GM23338 (cell line): ENCODE results near the gene ZNF397. TPM values are rescaled to one million over a fixed set of nuclear protein-coding genes. Genes with fewer than 3 reads are reported as not detected.

Source experiments
- ATAC-seq: fragments of 200-7000 bp; cut with Tn5 transposase; 3 replicates; pipeline ENCODE4 v1.9.1; 2020
- DNase-seq: peaks from one replicate; pipeline ENCODE4 v3.0.0-alpha.2; 2015; ENCODE audit warnings: low spot score
- H2AFZ ChIP-seq: fragments of 200-600 bp; sonication (generic); 2 replicates; pipeline ENCODE4 v1.8.0; 2016; ENCODE audit warnings: antibody characterized with exemption, mild to moderate bottlenecking, moderate library complexity
- H3F3A ChIP-seq: fragments of 200-600 bp; sonication (generic); replicated peaks from 2 replicates; pipeline ENCODE4 v1.8.0; 2017; ENCODE audit warnings: antibody characterized with exemption, mixed run types, low read depth
- H3K27ac ChIP-seq: fragments of 200-600 bp; sonication (generic); 2 replicates; pipeline ENCODE4 v1.6.1; 2016; ENCODE audit warnings: low read depth
- H3K27me3 ChIP-seq: fragments of 200-600 bp; sonication (generic); 2 replicates; pipeline ENCODE4 v1.8.0; 2016; ENCODE audit warnings: mild to moderate bottlenecking, mixed run types, moderate library complexity; ENCODE audit not compliant: insufficient read depth
- H3K36me3 ChIP-seq: fragments of 200-600 bp; sonication (generic); 2 replicates; pipeline ENCODE4 v1.8.0; 2016; ENCODE audit warnings: mild to moderate bottlenecking; ENCODE audit not compliant: insufficient read depth
- H3K4me1 ChIP-seq: fragments of 200-600 bp; sonication (generic); 2 replicates; pipeline ENCODE4 v1.8.0; 2016; ENCODE audit warnings: mild to moderate bottlenecking, moderate library complexity; ENCODE audit not compliant: insufficient read depth
- H3K4me2 ChIP-seq: fragments of 200-600 bp; sonication (generic); 2 replicates; pipeline ENCODE4 v1.7.1; 2017; ENCODE audit warnings: mixed run types
- H3K4me3 ChIP-seq: fragments of 200-600 bp; sonication (generic); 2 replicates; pipeline ENCODE4 v1.6.1; 2016; ENCODE audit warnings: mixed run types
- H3K79me2 ChIP-seq: fragments of 200-600 bp; sonication (generic); replicated peaks from 2 replicates; pipeline ENCODE4 v1.8.0; 2017; ENCODE audit warnings: mild to moderate bottlenecking; ENCODE audit not compliant: insufficient read depth
- H3K9me2 ChIP-seq: fragments of 200-600 bp; sonication (generic); 2 replicates; pipeline ENCODE4 v1.8.0; 2017; ENCODE audit not compliant: insufficient read depth
- H4K20me1 ChIP-seq: fragments of 200-600 bp; sonication (generic); replicated peaks from 2 replicates; pipeline ENCODE4 v1.8.0; 2017; ENCODE audit warnings: mild to moderate bottlenecking; ENCODE audit not compliant: insufficient read depth
- H3K27ac Mint-ChIP-seq: 2 replicates; pipeline ENCODE4 v1.8.0; 2020; ENCODE audit warnings: inconsistent platforms, mild to moderate bottlenecking, moderate library complexity, mixed read lengths
- H3K27me3 Mint-ChIP-seq: 3 replicates; pipeline ENCODE4 v1.8.0; 2022; ENCODE audit warnings: low read depth, mild to moderate bottlenecking, moderate library complexity, mixed read lengths, inconsistent platforms; ENCODE audit not compliant: insufficient read depth, poor library complexity
- H3K36me3 Mint-ChIP-seq: 3 replicates; pipeline ENCODE4 v1.8.0; 2021; ENCODE audit warnings: low read depth, mild to moderate bottlenecking, inconsistent platforms, moderate library complexity, mixed read lengths
- H3K4me1 Mint-ChIP-seq: 3 replicates; pipeline ENCODE4 v1.8.0; 2020; ENCODE audit warnings: mild to moderate bottlenecking, inconsistent platforms, mixed read lengths
- H3K4me3 Mint-ChIP-seq: 3 replicates; pipeline ENCODE4 v1.8.0; 2021; ENCODE audit warnings: moderate library complexity, mild to moderate bottlenecking, inconsistent platforms, mixed read lengths
- H3K9me3 Mint-ChIP-seq: 3 replicates; pipeline ENCODE4 v1.8.0; 2020; ENCODE audit warnings: moderate library complexity, mild to moderate bottlenecking, inconsistent platforms, mixed read lengths
- CREB1 ChIP-seq: fragments of 250-450 bp; sonication (Bioruptor Pico); IDR thresholded peaks from 2 replicates; pipeline ENCODE4 v1.5.0; 2020; ENCODE audit warnings: low read depth, mild to moderate bottlenecking, moderate library complexity
- ETS1 ChIP-seq: IDR thresholded peaks from 2 replicates; pipeline ENCODE4 v1.6.1; 2016; ENCODE audit warnings: antibody characterized with exemption
- EZH2 ChIP-seq: fragments of 200-600 bp; sonication (generic); IDR thresholded peaks from one replicate; pipeline ENCODE4 v1.8.0; 2017; ENCODE audit warnings: antibody characterized with exemption, mild to moderate bottlenecking, low read depth; ENCODE audit not compliant: unreplicated experiment
- EZH2phosphoT487 ChIP-seq: fragments of 200-600 bp; sonication (generic); IDR thresholded peaks from one replicate; pipeline ENCODE4 v1.8.1; 2018; ENCODE audit warnings: antibody characterized with exemption; ENCODE audit not compliant: unreplicated experiment
- JUNB ChIP-seq: IDR thresholded peaks from one replicate; pipeline ENCODE4 v1.6.1; 2016; ENCODE audit warnings: antibody characterized with exemption; ENCODE audit not compliant: unreplicated experiment
- NANOG ChIP-seq: IDR thresholded peaks from 2 replicates; pipeline ENCODE4 v1.6.1; 2016; ENCODE audit warnings: antibody characterized with exemption, borderline replicate concordance
- POLR2AphosphoS5 ChIP-seq: IDR thresholded peaks from 2 replicates; pipeline ENCODE4 v1.6.1; 2016; ENCODE audit warnings: antibody characterized with exemption, low read depth
- REST ChIP-seq: IDR thresholded peaks from one replicate; pipeline ENCODE4 v1.6.1; 2018; ENCODE audit warnings: antibody characterized with exemption; ENCODE audit not compliant: unreplicated experiment
- STAT1 ChIP-seq: IDR thresholded peaks from one replicate; pipeline ENCODE4 v1.6.1; 2016; ENCODE audit warnings: antibody characterized with exemption; ENCODE audit not compliant: unreplicated experiment
- ZNF114 ChIP-seq: fragments of 250-450 bp; sonication (Bioruptor Pico); IDR thresholded peaks from 2 replicates; pipeline ENCODE4 v1.5.0; 2020; ENCODE audit warnings: mild to moderate bottlenecking, moderate library complexity
- ZNF462 ChIP-seq: fragments of 250-450 bp; sonication (Bioruptor Pico); IDR thresholded peaks from 2 replicates; pipeline ENCODE4 v1.5.0; 2020; ENCODE audit warnings: mild to moderate bottlenecking, moderate library complexity
- polyA plus RNA-seq: library from polyadenylated mRNA; unstranded; fragments of >200 nt; fragmentation: Nextera tagmentation; extraction: Ambion mirVana; gene quantifications from 2 replicates; pipeline ENCODE4 v1.2.1, GENCODE V29; 2016
- total RNA-seq: library from RNA; depleted of rRNA; stranded (reverse); fragments of >200 nt; shearing (Covaris generic); gene quantifications from 2 replicates; pipeline ENCODE4 v1.2.3, GENCODE V29; 2014

ZNF397 gene
- total and polyA plus RNA-seq, 2 experiments from 2014 or later = 19.1 to 48.6 TPM

- Histone ChIP-seq H3K4me2 (no peak overlapping the region), H4K20me1 (no peaks in the 10 kb centered on the region), H3K79me2 (no peaks in the 10 kb centered on the region; the same call in 1 of the 2 replicates), H2AFZ (no peak overlapping the region), H3K4me3 (no peak overlapping the region), H3K27me3 (no peaks in the 10 kb centered on the region), H3K27ac (no peak overlapping the region), H3K4me1 (peaks cover 4% of the 10 kb centered on the region; the same call in 1 of the 2 replicates), H3K36me3 (peaks cover 4% of the 10 kb centered on the region; the same call in 1 of the 2 replicates), H3K9me2 (0 out of 2 replicates have a peak, but pooled peaks cover 3% of the 10 kb centered on the region), H3F3A (no peaks in the 10 kb centered on the region)
- peaks cover 42% of the 10 kb centered on the region for H3K36me3 Mint-ChIP-seq
- no peak overlapping the region for H3K27ac Mint-ChIP-seq
- peaks cover 2% of the 10 kb centered on the region for H3K27me3 Mint-ChIP-seq
- peaks cover 47% of the 10 kb centered on the region for H3K9me3 Mint-ChIP-seq
- H3K4me3 Mint-ChIP-seq = no peak overlapping the region
- ATAC-seq (no peak), DNase-seq (no peak)
- H3K4me1 Mint-ChIP-seq = no peaks in the 10 kb centered on the region
- no peak for TF ChIP-seq ETS1
- no peak for TF ChIP-seq ZNF114 (CRISPR knock-in tag)
- TF ChIP-seq EZH2 = no peak
- TF ChIP-seq EZH2phosphoT487 = no peak
- no peak for TF ChIP-seq REST
- no peak for TF ChIP-seq NANOG
- TF ChIP-seq ZNF462 (CRISPR knock-in tag) = no peak
- no peak for TF ChIP-seq JUNB
- TF ChIP-seq CREB1 (CRISPR knock-in tag) = no peak
- no peak for TF ChIP-seq POLR2AphosphoS5
- TF ChIP-seq STAT1 = no peak
Observed at GRCh38 chr18:35277633-35278032, 36.8 kb downstream of the ZNF397 start.
